ENCODE data around the gene TTC3. TPM values are rescaled to one million over a fixed set of nuclear protein-coding genes. Genes with fewer than 3 reads are reported as not detected.
A peak's percentile ranks its signal among the peaks of the same experiment; 100 is the strongest.

Gene TTC3
- total RNA-seq, 2 donors from 2014 or later, result 184 to 273 TPM

DNA sequence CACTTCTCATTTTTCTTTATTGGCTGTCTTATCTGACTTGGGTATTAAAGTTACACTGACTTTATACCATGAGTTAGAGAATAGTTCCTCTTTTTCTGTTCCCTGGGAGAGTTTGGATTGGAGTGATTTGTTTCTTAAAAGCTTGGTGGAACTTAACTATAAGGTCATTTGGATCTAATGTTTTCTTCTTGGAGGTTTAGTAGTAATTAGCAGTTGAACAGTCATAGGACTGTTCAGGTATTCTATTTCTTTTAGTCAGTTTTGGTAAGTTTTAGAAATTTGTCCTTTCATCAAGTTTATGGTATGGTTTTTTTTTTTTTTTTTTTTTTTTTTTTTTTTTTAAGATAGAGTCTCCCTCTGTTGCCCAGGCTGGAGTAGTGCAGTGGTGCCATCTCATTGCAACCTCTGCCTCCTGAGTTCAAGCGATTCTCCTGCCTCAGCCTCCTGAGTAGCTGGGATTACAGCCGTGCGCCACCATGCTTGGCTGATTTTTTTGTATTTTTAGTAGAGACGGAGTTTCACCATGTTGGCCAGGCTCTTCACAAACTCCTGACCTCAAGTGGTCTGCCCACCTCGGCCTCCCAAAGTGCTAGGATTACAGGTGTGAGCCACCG is 6.3 kb downstream of the TTC3 start:
- Histone ChIP-seq H3K27ac (ENCODE audit: low read depth, low read length) (no peak overlapping the region), H3K9me3 (ENCODE audit: control insufficient read depth, low read length) (peaks cover 9% of the 10 kb centered on the region), H3K36me3 (ENCODE audit: control insufficient read depth, insufficient read depth, low read length) (peaks cover 11% of the 10 kb centered on the region), H3K9ac (ENCODE audit: extremely low read depth, low read length, poor library complexity, severe bottlenecking) (no peak overlapping the region), H3K27me3 (ENCODE audit: control insufficient read depth, insufficient read depth, low read length, poor library complexity, severe bottlenecking) (no peaks in the 10 kb centered on the region), H3K4me3 (ENCODE audit: low read length) (no peak overlapping the region), H3K4me1 (ENCODE audit: control insufficient read depth, insufficient read depth, low read length) (no peaks in the 10 kb centered on the region)
- Mint-ChIP-seq H3K36me3 (ENCODE audit: low read depth) (peaks cover 9% of the 10 kb centered on the region), H3K4me1 (peaks cover 9% of the 10 kb centered on the region), H3K9me3 (peaks cover 9% of the 10 kb centered on the region), H3K27ac (no peak overlapping the region), H3K27me3 (ENCODE audit: insufficient read depth) (peaks cover 9% of the 10 kb centered on the region), H3K4me3 (no peak overlapping the region)
- TF ChIP-seq, protein P1, sequence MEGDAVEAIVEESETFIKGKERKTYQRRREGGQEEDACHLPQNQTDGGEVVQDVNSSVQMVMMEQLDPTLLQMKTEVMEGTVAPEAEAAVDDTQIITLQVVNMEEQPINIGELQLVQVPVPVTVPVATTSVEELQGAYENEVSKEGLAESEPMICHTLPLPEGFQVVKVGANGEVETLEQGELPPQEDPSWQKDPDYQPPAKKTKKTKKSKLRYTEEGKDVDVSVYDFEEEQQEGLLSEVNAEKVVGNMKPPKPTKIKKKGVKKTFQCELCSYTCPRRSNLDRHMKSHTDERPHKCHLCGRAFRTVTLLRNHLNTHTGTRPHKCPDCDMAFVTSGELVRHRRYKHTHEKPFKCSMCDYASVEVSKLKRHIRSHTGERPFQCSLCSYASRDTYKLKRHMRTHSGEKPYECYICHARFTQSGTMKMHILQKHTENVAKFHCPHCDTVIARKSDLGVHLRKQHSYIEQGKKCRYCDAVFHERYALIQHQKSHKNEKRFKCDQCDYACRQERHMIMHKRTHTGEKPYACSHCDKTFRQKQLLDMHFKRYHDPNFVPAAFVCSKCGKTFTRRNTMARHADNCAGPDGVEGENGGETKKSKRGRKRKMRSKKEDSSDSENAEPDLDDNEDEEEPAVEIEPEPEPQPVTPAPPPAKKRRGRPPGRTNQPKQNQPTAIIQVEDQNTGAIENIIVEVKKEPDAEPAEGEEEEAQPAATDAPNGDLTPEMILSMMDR (conservative IDR thresholded peaks at IDR 0.05), result peak; percentile 47
- DNase-seq, result no peak
- 50 to 64% methylated on average over 4 to 6 of the region's 6 CpGs for WGBS, 2 experiments (ENCODE audit: insufficient coverage in 1 of 2, insufficient read length in 1 of 2)

DNA sequence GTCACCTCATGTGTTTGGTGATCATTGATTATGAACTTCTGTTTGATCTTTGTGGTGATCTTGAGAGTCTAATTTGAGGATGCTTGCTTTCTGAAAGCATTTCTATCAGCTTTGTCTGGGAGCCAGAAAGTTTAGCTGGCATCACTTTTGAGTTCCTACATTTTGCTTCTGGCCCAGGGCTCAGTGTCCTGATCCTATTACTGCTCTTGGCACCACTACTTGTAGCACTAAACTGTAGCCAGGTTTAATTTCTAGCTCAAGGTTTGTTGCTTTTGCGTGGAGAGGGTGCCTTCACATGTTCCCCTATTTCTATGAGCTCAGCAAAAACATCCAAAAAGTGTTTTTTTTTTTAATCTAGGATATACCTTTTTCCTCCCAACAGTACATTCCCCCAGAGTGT is 9.3 kb downstream of the TTC3 start:
- no peak overlapping the region for H3K9ac ChIP-seq (ENCODE audit: extremely low read depth, low read length, poor library complexity, severe bottlenecking)
- H3K4me1 ChIP-seq (ENCODE audit: control insufficient read depth, insufficient read depth, low read length), result no peaks in the 10 kb centered on the region
- no peak overlapping the region for H3K4me3 ChIP-seq (ENCODE audit: low read length)
- no peaks in the 10 kb centered on the region for H3K27me3 ChIP-seq (ENCODE audit: control insufficient read depth, insufficient read depth, low read length, poor library complexity, severe bottlenecking)
- Mint-ChIP-seq H3K4me1 (peaks cover 5% of the 10 kb centered on the region), H3K27ac (no peak overlapping the region), H3K27me3 (ENCODE audit: insufficient read depth) (no peaks in the 10 kb centered on the region), H3K36me3 (ENCODE audit: low read depth) (peaks cover 10% of the 10 kb centered on the region), H3K9me3 (peaks cover 9% of the 10 kb centered on the region), H3K4me3 (no peak overlapping the region)
- no peak for DNase-seq
- H3K9me3 ChIP-seq (ENCODE audit: control insufficient read depth, low read length), result peaks cover 9% of the 10 kb centered on the region
- WGBS, 2 experiments (ENCODE audit: insufficient coverage in 1 of 2, insufficient read length in 1 of 2), result 93% methylated on average over 1 of the region's 1 CpG; no CpG with 5 or more reads in 1 of the 2 experiments
- TF ChIP-seq, protein P1 (conservative IDR thresholded peaks at IDR 0.05), result no peak
- no peak overlapping the region for H3K27ac ChIP-seq (ENCODE audit: low read depth, low read length)
- H3K36me3 ChIP-seq (ENCODE audit: control insufficient read depth, insufficient read depth, low read length), result peaks cover 17% of the 10 kb centered on the region

DNA sequence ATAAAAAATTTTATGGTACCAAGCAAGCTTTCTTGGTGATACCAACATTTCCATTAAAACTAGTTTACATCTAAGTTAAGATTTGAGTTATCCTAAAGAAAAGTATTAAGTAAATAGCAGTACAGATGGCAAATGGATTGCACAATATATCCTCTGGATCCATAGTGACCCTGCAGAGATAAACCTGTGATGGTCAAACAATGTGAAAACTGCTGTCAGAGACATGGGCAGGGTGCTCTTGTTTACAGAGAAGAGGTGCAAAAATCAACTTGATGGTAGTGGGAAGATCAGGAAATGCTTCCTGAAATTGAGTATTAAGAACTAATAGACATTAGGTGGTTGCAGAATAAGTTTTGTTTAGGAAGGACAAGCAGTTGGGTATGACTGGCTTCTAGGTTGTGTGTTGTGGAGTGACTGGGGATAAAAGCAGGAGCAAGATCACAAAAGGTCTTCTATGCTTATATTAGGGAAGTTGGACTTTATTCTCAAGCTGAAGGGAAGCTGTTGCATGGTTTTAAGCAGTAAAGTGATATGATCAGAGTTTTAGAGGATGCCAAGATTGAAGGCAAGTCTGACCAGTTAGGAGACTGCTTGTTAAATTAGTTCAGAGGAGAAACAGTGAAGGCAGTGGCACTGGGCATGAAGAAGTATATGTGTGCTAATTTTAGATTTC is 9.9 kb downstream of the TTC3 start:
- no peak overlapping the region for H3K4me3 Mint-ChIP-seq
- H3K27ac Mint-ChIP-seq, result no peak overlapping the region
- H3K4me1 ChIP-seq (ENCODE audit: control insufficient read depth, insufficient read depth, low read length), result no peaks in the 10 kb centered on the region
- H3K4me1 Mint-ChIP-seq, result peaks cover 5% of the 10 kb centered on the region
- H3K9me3 Mint-ChIP-seq, result peaks cover 9% of the 10 kb centered on the region
- no peak overlapping the region for H3K27ac ChIP-seq (ENCODE audit: low read depth, low read length)
- no peak overlapping the region for H3K9ac ChIP-seq (ENCODE audit: extremely low read depth, low read length, poor library complexity, severe bottlenecking)
- no peak for DNase-seq
- no peak overlapping the region for H3K4me3 ChIP-seq (ENCODE audit: low read length)
- H3K36me3 Mint-ChIP-seq (ENCODE audit: low read depth), result peaks cover 10% of the 10 kb centered on the region
- no peaks in the 10 kb centered on the region for H3K27me3 Mint-ChIP-seq (ENCODE audit: insufficient read depth)
- no peaks in the 10 kb centered on the region for H3K27me3 ChIP-seq (ENCODE audit: control insufficient read depth, insufficient read depth, low read length, poor library complexity, severe bottlenecking)
- TF ChIP-seq, protein P1 (conservative IDR thresholded peaks at IDR 0.05), result no peak
- H3K36me3 ChIP-seq (ENCODE audit: control insufficient read depth, insufficient read depth, low read length), result peaks cover 23% of the 10 kb centered on the region
- H3K9me3 ChIP-seq (ENCODE audit: control insufficient read depth, low read length), result peaks cover 9% of the 10 kb centered on the region
